HS-5 (cell line): ENCODE measurements around the gene LMO7.

Source experiments
- DNase-seq: peaks from one replicate; pipeline ENCODE4 v3.0.0-alpha.2; 2012; ENCODE audit warnings: low read depth

The LMO7 gene

GRCh38 chr13:75801388-75801945 is 165.3 kb downstream of the LMO7 start:
- DNase-seq: no peak

DNA sequence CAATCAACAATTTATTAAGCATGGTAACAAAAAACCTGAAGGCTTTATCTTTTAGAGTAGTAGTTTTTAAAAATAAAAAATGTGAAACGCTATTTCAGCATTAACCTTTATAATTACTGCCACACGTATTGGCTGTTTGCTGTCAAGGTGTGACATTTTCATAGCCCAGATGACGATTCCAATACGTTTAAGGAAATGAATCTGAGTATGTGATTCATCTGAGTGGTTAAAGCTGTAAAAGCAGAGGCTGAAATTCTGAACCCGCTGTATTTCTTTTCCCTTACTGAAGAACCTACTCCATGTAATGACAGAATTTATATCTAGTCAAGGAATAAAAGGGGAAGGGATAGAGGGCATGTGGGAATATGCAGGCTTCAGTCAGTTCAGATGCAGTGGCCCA is 166.0 kb downstream of the LMO7 start:
- no peak for DNase-seq

GRCh38 chr13:75803164-75803611 is 167.1 kb downstream of the LMO7 start:
- no peak for DNase-seq

GRCh38 chr13:75804054-75804453 is 167.9 kb downstream of the LMO7 start:
- no peak for DNase-seq

GRCh38 chr13:75804605-75805004 is 168.5 kb downstream of the LMO7 start:
- no peak for DNase-seq

DNA sequence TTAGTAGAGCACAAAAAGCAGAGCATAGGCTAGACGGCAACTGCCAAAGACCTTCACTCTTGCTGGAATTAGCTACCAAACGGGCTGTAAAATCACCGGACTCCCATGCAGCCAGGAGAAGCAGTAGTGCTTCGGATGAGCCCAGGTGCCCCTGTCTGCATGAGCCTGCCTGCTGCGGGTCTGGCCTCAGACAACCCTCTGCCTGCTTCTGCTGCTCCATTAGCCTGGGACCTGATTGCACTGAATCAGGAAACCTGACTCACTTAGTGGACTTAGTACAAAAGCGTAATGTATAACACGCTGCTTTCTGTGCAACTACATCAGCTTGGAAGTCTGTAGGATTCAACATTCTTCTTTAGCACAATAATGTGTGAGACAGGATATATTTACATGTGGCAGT is 170.0 kb downstream of the LMO7 start:
- DNase-seq: no peak

DNA sequence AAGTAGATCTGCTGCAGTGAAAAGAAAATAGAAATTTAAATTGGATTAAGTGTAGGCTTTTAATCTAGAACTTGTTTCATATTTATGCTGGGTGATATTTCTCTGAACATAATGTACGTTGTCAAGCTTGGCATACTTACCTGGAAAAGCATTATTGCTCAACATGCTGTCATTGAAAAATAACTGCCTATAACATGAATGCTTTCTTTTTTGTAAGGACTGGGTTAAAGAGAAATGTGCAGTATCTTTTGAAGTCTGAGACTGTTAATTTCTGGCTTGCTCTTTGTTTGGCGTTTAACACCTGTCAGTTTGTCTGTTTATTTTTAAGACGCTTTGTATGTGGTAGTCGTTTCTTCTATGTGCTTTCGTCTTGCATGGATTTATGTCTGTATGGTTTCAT is 175.2 kb downstream of the LMO7 start:
- no peak for DNase-seq

DNA sequence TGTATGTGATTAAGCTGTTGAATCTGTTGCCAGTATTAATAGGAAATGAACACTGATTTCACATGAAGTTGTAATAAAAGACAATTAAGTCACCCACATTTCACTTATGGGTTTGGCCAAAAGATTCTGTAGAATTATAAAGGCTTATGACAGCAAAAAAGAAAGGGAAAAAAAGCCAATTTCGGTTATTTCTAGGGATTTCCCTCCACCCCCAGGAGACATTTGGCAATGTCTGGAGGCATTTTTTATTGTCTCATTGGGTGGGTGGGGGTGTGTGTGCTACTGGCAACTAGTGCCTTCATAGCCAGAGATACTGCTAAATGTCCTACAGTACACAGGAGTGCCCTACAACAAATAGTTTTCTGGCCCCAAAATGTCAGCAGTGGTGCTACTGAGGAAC is 175.7 kb downstream of the LMO7 start:
- DNase-seq: no peak

DNA sequence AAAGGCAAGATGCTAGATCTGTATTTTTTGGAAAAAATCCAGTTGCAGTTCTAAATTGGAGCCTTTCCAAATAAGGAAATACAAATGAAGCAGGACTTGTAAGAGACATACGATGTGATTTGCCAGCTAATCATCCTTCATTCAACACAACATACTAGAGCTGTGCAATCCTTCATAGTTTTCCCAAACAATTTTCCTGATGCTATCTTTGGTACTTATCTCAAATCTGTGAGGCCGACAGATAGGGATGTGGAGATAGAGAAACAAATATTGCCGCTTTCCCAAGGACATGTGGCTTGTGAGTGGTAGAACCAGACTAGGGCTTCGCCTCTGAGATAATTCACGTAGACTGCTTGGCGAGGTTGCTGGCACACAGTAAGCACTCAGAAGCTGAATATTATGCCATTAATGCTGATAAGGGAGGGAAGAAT is 176.6 kb downstream of the LMO7 start:
- DNase-seq: no peak

DNA sequence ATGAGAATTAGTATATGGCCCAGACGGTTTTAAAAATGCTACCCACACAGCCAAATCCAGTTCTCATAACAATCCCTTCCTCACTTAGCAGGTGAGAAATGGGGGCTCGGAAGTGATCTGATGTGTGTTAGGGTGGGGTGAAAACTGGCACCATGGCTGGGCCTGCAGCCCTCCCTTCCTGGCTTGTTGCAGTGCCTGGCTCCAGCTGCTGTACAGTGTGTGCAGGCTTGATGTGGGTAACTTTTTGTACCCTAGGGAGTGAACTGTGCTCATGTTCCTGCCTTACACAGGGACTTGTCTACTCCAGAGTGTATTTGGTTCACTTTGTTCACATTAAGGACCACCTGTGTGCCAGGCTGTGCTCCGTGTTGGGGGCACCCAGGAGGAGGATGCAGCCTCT is 177.2 kb downstream of the LMO7 start:
- DNase-seq: no peak

GRCh38 chr13:75818179-75818967 is 182.2 kb downstream of the LMO7 start:
- no peak for DNase-seq

DNA sequence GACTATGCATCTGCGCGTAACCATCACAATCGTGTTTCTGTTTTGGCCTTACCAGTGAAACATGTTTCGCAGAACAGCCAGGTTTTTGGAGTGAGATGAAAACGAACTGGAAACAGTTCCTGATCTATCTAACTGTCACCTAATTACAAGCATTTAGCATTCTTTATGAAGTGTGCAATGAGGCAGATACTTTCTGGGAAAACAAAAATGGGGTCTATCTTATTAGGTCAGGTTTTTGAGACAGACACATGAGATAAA is 182.8 kb downstream of the LMO7 start:
- no peak for DNase-seq

DNA sequence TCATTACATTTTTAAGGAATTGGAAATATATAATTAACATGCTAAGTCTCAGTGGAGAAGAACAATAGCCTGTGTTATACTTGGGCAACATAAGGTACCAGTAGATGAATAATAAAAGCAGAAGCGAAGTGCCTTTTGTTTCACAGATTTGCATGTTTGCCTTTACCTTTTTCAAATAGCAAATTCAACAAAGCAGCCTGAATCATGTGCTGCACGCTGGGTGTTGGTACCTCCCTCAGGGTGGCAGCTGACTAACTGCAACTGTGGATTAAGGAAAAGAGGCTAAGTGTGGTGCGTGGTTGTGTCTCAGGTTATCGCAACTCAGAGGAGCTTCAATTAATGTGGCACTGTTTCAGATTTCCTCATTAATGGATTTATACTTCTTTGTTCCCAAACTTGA is 189.0 kb downstream of the LMO7 start:
- DNase-seq: no peak

DNA sequence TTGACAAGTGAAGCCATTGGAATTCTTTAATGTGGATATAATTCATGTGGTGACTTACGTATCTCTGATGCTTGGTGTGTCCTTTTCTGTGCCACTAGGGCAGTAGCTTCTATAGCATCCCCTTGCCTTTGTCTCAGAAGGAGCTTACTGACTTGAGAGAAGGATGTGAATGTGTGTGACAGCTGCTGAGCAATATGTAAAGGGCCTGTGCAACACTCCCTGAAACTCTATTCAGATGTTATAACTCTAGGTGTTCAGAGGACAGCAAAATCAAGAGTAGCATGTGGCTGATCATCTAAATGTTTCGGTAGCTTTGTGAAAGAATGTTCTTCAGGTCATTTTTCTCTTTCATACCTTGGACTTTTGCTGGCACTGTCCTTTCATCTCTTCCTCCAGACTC is 189.5 kb downstream of the LMO7 start:
- no peak for DNase-seq

DNA sequence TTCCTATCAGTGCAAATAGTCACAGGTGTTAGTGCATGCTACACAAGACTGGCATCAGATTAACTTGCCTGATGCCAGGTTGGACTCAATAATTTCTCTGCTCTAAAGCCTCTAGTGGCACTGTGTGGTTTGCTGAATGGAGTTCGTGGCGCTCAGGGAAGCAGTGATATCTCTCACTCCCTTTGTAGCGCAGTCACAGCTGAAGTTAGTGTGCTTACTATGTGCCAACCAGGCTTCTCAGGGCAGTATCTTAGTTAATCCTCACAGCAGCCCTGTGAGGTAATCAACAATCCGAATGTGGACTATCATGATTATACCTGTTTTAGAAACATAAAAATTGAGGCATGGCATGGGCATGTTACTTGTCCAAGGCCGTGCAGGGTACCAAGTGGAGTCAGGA is 190.3 kb downstream of the LMO7 start:
- no peak for DNase-seq

- DNase-seq: no peak
These were observed 193.7 kb downstream of the LMO7 start for GRCh38 chr13:75829830-75830229.

DNA sequence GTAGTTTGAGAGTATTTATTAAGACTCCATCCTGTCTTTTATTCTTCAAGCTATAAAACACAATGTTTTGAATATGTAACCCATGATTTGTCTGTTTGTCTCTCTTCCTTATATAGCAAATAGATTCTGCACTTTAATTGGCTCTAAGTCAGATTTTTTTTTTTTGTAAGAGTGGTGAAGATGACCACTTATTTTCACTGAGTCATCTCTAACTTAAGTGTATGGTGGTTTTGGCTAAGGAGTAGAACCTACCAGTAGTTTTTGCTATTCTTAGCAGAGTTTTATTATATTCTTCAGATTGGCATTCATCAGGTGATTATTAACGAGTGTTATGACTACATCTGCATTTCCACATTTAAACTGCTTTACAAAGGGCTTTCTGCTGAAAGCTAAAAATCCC is 194.7 kb downstream of the LMO7 start:
- DNase-seq: no peak

- DNase-seq: no peak
These were observed 195.3 kb downstream of the LMO7 start for GRCh38 chr13:75831389-75831788.

GRCh38 chr13:75832812-75833211 is 196.7 kb downstream of the LMO7 start:
- DNase-seq: no peak

DNA sequence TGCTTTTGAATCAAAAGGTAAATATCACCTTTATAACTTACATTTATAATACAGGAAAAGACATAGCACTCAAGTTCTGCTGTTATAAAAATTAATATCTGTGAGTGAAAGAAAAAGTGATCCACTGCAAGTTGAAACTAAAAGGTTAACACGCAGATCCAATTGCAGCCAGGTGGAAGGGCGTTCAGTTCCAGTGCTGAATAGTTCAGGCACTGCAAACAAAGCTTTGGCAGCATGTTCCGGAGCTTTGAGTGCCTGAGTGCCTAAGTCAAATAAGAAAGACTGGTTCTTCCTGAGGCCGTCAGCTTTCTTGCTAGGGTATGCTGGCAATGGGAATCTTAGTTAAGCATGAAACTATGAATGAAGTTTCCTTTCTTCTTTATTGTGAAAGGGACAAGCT is 200.3 kb downstream of the LMO7 start:
- no peak for DNase-seq

DNA sequence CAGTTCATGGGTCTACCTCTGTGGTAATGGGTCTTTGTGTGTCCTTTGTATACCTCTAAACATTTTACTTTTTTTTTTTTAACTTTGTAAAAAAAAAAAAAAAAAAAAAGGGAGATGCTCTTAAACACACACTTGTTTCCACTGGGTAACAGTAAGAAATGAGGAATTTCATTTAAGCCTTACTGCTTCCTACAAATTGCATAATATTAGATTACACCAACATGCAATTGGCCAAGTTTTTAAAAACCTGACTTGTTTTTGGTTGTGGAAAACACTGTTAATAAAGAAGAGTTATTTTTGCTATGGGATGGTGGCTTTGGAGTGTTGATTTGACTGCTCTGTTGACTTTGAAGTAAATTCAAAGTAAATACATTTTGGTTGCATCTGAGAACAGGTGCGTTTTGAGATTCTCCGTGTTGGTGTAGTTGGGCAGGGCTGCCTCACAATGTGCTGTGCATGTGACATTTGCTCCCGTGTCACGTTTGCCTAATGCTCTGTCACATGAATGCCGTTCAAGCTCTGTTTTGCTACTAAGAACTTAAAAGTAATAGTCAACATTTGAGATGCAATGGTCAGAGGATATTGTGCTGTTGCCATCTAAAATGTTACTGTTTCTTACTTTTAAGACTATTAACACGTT is 202.4 kb downstream of the LMO7 start:
- no peak for DNase-seq

- DNase-seq: no peak
These were observed 203.3 kb downstream of the LMO7 start for GRCh38 chr13:75839406-75839805.

DNA sequence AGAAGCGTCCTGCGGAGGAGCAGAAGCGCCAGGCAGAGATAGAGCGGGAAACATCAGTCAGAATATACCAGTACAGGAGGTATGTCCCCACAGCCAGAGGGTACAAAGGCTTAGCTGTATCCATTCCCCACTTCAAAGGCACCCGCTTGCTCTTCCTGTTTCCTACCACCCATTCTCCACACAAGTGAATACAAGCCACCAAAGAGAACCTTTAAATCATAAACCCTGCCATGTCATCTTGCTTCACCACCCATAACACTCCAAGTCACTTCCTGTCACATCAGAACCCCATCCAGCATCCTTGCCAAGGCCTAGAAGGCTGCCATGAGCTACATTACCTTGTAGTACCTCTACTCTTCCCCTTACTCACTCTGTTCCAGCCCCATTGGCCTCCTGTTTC is 205.8 kb downstream of the LMO7 start:
- DNase-seq: no peak

DNA sequence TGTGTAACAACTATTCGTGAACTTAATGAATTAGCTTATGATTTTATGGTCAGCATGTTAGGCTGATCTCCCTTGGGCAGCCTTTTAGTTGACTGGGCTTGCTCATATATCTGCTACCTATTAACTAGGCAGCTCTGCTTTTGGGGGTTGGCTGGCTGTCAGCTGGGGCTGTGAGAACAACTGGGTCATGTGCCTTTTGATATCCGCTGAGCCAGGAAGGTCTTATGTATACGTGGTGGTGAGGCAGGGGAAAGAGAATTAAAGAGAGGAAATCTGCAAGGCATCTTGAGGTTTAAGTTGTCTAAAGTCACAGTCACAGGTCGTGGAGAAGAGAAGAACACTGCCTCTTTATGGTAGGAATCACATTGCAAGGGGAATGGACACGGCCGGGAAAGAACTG is 206.9 kb downstream of the LMO7 start:
- no peak for DNase-seq
